ENCODE data around the gene CAMTA1. TPM values are rescaled to one million over a fixed set of nuclear protein-coding genes. Genes with fewer than 3 reads are reported as not detected.

The CAMTA1 gene
- total and polyA plus RNA-seq, 8 donors = 13.0 to 54.2 (median 23.6) TPM

DNA sequence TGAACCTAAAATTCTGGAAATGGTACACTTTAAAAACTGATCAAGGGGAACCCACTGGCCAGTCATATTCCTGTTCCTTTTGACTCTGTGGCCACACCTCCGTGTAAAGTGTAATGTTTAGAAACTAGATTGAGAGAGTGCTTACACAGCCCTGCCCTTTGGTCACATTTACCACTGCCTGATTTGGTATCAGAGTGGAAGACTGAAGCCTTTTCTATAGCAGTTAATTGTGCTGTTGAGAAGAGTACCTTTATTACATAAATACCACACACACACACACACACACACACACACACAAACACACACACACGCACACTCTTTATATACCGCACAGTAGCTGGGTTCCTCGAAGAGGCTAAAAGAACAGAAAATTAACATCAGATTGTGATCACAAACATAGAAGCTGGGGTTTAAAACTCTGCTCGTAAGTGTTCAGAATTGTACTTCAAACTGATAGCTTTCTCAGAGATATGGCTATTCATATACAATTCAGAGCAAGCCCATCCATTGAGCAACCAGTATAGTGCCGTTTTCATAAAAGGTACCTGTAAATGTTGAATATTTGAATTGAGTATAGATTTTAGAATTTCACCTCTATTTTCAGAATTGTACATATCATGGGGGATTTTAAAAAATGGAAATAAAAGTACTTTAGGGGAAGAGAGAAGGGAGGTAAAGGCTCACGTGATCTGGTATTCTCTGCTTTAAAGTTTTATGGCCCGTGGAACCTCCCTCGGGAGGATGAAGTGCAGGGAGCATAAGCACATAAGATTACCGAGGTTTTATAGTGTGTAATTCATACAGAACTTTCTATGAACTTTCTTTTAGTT, 37.5 kb downstream of the CAMTA1 start:
- Histone ChIP-seq H3K9me3 (no peaks in the 10 kb centered on the region), H3K4me3 (no peak overlapping the region), H3K36me3 (no peaks in the 10 kb centered on the region), H3K4me1 (peaks cover 32 to 77% (median 60%) of the 10 kb centered on the region in 3 donors), H3K27me3 (no peaks in the 10 kb centered on the region), H3K27ac (peak overlapping the region in 2 of 4 donors; percentile 25 to 55)
- FAIRE-seq (peak; percentile 76), ATAC-seq (peak; percentile 59 to 87 (median 82)), DNase-seq (peak in 1 of 6 donors; percentile 38)
- intact Hi-C loops (cut with DNase I) = no loop called here
- WGBS, 2 donors = 42 to 44% methylated on average over 10 of the region's 10 CpGs
- TF ChIP-seq, protein P1, sequence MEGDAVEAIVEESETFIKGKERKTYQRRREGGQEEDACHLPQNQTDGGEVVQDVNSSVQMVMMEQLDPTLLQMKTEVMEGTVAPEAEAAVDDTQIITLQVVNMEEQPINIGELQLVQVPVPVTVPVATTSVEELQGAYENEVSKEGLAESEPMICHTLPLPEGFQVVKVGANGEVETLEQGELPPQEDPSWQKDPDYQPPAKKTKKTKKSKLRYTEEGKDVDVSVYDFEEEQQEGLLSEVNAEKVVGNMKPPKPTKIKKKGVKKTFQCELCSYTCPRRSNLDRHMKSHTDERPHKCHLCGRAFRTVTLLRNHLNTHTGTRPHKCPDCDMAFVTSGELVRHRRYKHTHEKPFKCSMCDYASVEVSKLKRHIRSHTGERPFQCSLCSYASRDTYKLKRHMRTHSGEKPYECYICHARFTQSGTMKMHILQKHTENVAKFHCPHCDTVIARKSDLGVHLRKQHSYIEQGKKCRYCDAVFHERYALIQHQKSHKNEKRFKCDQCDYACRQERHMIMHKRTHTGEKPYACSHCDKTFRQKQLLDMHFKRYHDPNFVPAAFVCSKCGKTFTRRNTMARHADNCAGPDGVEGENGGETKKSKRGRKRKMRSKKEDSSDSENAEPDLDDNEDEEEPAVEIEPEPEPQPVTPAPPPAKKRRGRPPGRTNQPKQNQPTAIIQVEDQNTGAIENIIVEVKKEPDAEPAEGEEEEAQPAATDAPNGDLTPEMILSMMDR (IDR thresholded peaks at IDR 0.05) = no peak

DNA sequence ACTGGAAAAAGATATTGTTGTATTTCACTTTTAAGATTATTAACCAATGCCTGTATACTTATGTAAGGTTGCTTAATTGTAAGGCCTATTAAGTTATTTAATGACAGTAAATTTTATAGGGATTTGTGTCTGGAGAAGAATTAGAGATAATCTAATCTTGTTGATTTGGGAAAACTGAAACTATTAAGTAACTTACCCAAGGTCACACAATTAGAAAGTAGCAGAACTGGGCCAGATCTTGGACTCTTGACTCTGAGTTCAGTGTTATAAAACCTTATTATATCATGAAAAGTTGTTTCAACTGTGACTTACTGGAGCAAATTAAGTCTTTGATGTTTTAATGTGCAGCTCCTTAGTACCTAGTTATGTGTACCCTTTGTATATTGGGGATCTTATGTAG, 38.5 kb downstream of the CAMTA1 start:
- FAIRE-seq = no peak
- Histone ChIP-seq H3K4me3 (no peak overlapping the region), H3K9me3 (no peaks in the 10 kb centered on the region), H3K27me3 (no peaks in the 10 kb centered on the region), H3K4me1 (peaks cover 32 to 77% (median 60%) of the 10 kb centered on the region in 3 donors), H3K36me3 (no peaks in the 10 kb centered on the region), H3K27ac (peak overlapping the region in 2 of 4 donors; percentile 19 to 22)
- intact Hi-C loops (cut with DNase I) = no loop called here
- peak in 3 of 4 donors; percentile 38 to 53 (median 44) for ATAC-seq
- TF ChIP-seq, protein P1 (IDR thresholded peaks at IDR 0.05) = no peak
- DNase-seq = no peak

DNA sequence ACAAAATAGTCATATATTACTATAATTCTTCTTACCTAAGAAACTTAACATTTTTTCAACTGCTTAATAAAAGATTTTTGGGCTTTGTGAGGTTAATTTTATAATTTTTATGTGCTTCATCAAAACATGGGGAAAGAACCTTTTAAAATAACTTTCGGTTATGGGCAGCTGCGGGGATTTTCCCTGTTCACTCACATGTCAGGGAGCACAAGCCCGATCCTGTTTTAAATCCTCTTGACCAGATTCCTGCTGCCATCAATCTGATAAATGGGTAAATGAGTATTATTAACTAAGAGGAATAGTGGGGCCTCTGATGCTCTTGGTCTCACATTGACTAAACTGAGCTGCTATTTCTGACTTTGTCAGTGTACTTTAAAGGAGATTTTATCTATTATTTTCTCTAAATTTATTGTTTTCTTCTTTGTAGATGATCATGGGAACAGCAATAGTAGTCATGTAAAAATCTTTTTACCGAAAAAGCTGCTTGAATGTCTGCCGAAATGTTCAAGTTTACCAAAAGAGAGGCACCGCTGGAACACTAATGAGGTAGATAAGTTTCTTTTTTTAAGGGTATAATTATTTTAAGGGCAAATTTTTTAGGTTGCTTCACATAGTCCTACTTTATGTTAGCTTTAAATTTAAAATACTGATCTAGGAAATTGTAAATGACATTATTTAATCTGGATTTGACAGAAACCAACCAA, 39.6 kb downstream of the CAMTA1 start:
- WGBS, 2 donors = 73 to 74% methylated on average over 6 of the region's 6 CpGs
- H3K9me3 ChIP-seq = no peaks in the 10 kb centered on the region
- TF ChIP-seq, protein P1 (IDR thresholded peaks at IDR 0.05) = no peak
- no peak overlapping the region for H3K4me3 ChIP-seq
- H3K36me3 ChIP-seq = no peaks in the 10 kb centered on the region
- peak overlapping the region in 2 of 4 donors; percentile 22 to 57 for H3K27ac ChIP-seq
- H3K4me1 ChIP-seq = peaks cover 32 to 69% (median 60%) of the 10 kb centered on the region in 3 donors
- FAIRE-seq = no peak
- intact Hi-C loops (cut with DNase I) = no loop called here
- ATAC-seq = peak in 2 of 4 donors; percentile 15 to 32
- DNase-seq = no peak
- no peaks in the 10 kb centered on the region for H3K27me3 ChIP-seq

DNA sequence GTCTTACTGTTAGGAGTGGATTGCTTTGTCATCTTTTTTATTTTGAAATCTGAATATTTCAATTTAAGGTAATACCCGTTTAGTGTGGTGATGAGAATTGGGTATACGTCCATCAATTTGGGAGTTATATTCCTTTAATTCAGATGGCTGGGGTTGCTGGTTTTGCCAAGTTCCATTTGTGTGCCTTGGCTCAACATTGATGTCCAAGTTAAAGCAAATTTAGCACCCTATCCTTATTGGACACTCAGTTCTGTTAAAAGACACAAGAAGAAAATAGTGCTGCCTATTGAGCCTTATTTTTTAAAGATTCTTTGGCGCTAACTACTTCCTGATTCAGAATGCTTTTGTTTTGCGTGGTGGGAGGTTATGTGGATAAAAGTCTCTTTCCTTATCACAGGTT, 40.6 kb downstream of the CAMTA1 start:
- H3K4me3 ChIP-seq = peak overlapping the region in 1 of 4 donors; percentile 20
- 36 to 38% methylated on average over 4 of the region's 4 CpGs for WGBS, 2 donors
- H3K4me1 ChIP-seq = peaks cover 31 to 59% (median 57%) of the 10 kb centered on the region in 3 donors
- peak; percentile 25 to 48 (median 36) for ATAC-seq
- intact Hi-C loops (cut with DNase I) = no loop called here
- no peak for FAIRE-seq
- H3K27me3 ChIP-seq = no peaks in the 10 kb centered on the region
- no peaks in the 10 kb centered on the region for H3K36me3 ChIP-seq
- no peaks in the 10 kb centered on the region for H3K9me3 ChIP-seq
- peak overlapping the region in 3 of 4 donors; percentile 5 to 70 (median 57) for H3K27ac ChIP-seq
- TF ChIP-seq, protein P1 (IDR thresholded peaks at IDR 0.05) = no peak
- no peak for DNase-seq
